ENCODE data around the gene CBFA2T2.
"Not testable (repeated sequence)": the region's sequence is repeated elsewhere in the genome, so short reads cannot be mapped to it uniquely, and the experiment has no call there.

Gene CBFA2T2

GRCh38 chr20:33470866-33471265 lies 19.0 kb upstream of the CBFA2T2 start:
- DNase-seq (ENCODE audit: low read depth in 2 of 2): no peak

- no peak for DNase-seq (ENCODE audit: low read depth in 2 of 2)
These were observed 16.9 kb upstream of the CBFA2T2 start for GRCh38 chr20:33472868-33473435.

GRCh38 chr20:33474097-33474873 lies 15.6 kb upstream of the CBFA2T2 start:
- no peak for DNase-seq (ENCODE audit: low read depth in 2 of 2)

- no peak for DNase-seq (ENCODE audit: low read depth in 2 of 2)
These were observed 14.9 kb upstream of the CBFA2T2 start for GRCh38 chr20:33474963-33475362.

- DNase-seq (ENCODE audit: low read depth in 2 of 2): no peak
These were observed 14.3 kb upstream of the CBFA2T2 start for GRCh38 chr20:33475381-33476152.

- DNase-seq (ENCODE audit: low read depth in 2 of 2): no peak
These were observed 12.3 kb upstream of the CBFA2T2 start for GRCh38 chr20:33477386-33478234.

- DNase-seq (ENCODE audit: low read depth in 2 of 2): no peak
These were observed 9.8 kb upstream of the CBFA2T2 start for GRCh38 chr20:33480048-33480447.

GRCh38 chr20:33481431-33481941 lies 8.4 kb upstream of the CBFA2T2 start:
- DNase-seq (ENCODE audit: low read depth in 2 of 2): no peak

- no peak for DNase-seq (ENCODE audit: low read depth in 2 of 2)
These were observed 7.3 kb upstream of the CBFA2T2 start for GRCh38 chr20:33482581-33482980.

- not testable (repeated sequence) for DNase-seq (ENCODE audit: low read depth in 2 of 2)
These were observed 6.7 kb upstream of the CBFA2T2 start for GRCh38 chr20:33483186-33483585.

GRCh38 chr20:33488201-33488600 lies 1.7 kb upstream of the CBFA2T2 start:
- DNase-seq (ENCODE audit: low read depth in 2 of 2): no peak

GRCh38 chr20:33488661-33489494 lies 1.0 kb upstream of the CBFA2T2 start:
- DNase-seq (ENCODE audit: low read depth in 2 of 2): not testable (repeated sequence)

- peak; percentile 98 for DNase-seq (ENCODE audit: low read depth in 2 of 2)
These were observed 337 bp upstream of the CBFA2T2 start for GRCh38 chr20:33489495-33490022.

GRCh38 chr20:33490934-33491656 lies 1.2 kb downstream of the CBFA2T2 start:
- no peak for DNase-seq (ENCODE audit: low read depth in 2 of 2)

- no peak for DNase-seq (ENCODE audit: low read depth in 2 of 2)
These were observed 3.3 kb downstream of the CBFA2T2 start for GRCh38 chr20:33493076-33493766.

- not testable (repeated sequence) for DNase-seq (ENCODE audit: low read depth in 2 of 2)
These were observed 6.9 kb downstream of the CBFA2T2 start for GRCh38 chr20:33496776-33497175.

GRCh38 chr20:33499355-33499754 lies 9.5 kb downstream of the CBFA2T2 start:
- no peak for DNase-seq (ENCODE audit: low read depth in 2 of 2)

- no peak for DNase-seq (ENCODE audit: low read depth in 2 of 2)
These were observed 11.1 kb downstream of the CBFA2T2 start for GRCh38 chr20:33501000-33501399.

GRCh38 chr20:33503564-33503963 lies 13.7 kb downstream of the CBFA2T2 start:
- no peak for DNase-seq (ENCODE audit: low read depth in 2 of 2)

Data from stimulated activated CD4-positive, alpha-beta T cell treated with anti-CD3 and anti-CD28 coated beads, Interleukin-1b, Interleukin-23, amount 100 ng/mL, for 4 hours (primary cell).